NK-92 (cell line): ENCODE results near the gene CLDN22.

Experiments
- DNase-seq: peaks from one replicate; lab custom pipeline; 2025; ENCODE audit not compliant: unreplicated experiment; lab: John Stamatoyannopoulos, UW

CLDN22 gene

DNA sequence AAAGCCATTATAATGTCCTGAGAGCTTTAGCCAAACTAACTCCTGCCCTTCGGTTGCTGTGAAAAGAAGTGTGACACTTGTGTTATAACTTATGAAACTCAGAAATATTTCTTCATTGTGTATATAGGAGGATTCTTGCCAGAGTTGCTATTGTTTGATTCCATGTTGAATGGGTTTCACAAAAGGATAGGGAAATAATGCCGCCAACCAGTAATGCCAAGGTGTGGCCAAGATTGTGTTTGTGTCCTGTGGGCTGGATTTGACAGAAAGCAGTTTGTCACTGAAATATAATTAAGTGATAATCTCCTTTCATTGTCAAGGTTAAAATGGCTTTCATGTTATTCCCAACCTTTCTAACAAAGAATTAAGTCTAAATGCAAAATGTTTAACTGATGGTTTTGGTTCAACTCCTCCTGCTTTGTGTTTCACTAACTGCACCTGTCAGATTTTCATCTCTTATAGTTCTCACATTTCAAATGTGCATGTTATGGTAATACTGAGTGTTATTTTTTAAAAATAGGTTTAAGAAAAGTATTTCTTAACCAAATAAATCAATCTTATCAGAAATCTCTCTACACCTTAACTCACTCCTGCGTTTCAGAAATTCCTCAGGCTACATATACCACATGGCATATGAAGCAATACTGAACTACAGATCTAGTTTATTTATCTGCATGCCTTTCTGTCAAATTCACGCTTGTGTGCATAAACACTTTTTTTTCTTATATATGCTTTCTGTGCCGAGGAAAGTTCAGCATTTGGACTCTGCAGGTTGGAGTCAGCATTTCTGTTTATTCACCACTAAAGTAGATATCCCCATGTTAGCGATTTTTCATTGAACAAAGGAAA lies at the start of gene CLDN22:
TSS of gene CLDN22 (minus strand) at position 66 of the 849 bp plus-strand sequence. CDS start at position 8, 58 bp downstream.
- no peak for DNase-seq

DNA sequence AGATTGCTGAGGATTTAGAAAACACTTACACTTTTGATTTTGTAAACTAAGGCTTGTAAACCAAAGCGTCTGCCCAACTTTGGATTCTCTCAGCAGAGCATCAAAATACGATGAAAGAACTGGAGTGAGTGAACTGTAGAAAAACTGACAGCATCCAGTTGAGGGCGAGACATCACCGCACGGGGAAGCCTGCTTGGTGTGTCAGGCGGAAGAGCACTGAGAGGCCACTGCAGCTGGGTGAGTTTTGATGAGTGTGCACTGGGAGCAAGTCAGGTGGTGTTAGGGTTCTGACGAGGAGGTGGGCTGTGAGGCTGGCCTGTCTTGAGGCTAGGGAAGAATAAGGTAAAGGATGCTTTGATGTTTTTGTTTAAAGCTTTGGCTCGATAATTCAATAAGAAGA lies 49.0 kb upstream of the CLDN22 start:
- no peak for DNase-seq

DNA sequence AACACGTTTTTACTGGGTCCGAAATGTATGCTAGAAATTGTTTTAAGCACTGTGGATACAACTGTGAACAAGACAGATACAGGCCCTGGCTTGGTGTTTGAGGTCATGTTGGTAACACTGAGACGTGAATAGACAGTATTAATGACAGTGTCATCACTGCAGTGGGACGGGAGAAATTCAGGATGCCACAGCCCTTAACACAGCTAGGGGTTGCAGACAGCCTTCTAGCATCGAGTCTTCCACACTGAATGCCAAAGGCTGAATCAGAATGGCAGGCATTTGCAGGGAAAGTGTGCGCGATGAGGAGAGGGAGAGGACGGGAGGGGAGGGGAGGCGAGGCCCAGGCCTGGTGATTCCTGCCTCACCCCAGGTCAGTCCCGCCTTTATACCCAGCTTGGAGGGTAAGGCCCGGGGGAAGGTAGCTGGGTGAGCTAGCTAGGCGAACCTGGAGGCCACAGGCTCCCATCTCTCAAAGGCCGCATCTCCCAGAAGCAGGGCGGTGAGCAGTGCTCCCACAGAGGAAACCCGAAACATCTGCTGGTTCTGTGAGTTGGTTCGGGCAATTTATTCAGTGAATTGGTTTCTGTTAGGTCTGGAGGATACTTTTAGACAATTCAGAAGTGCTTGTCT lies 46.2 kb upstream of the CLDN22 start:
- no peak for DNase-seq

- DNase-seq, result no peak
Measured at GRCh38 chr4:183364025-183364424, 43.9 kb upstream of the CLDN22 start.

DNA sequence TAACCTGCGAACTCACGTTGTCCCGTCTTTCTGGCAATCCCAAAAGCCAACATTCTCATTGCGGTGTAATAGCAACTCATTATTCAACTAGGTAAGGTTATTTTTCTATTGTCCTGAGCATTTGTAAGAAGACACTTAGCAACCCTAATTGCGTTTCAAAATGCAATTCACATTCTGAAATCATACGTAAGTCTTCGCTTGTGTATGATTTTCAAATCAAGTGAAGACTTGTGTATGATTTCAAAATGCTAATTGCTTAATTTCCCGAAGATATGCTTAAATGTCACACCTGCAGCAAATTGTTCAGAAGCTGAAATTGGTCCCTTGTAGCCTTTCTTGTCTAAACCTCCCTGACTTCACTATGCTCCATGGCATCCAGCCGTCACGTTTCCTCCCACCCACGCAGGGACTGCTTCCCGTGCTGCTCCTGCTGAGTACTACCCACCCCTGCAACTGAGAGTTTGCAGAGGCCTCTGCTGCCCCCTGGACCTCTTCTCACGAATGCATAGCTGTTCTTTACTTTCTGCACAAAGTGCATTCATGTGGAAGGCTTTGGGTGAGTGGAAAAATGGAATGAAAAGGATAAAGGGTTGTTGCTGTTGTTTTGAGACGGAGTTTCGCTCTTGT lies 43.0 kb upstream of the CLDN22 start:
- DNase-seq, result no peak

GRCh38 chr4:183362036-183362435 lies 42.0 kb upstream of the CLDN22 start:
- no peak for DNase-seq

GRCh38 chr4:183360161-183360919 lies 40.3 kb upstream of the CLDN22 start:
- DNase-seq, result no peak

DNA sequence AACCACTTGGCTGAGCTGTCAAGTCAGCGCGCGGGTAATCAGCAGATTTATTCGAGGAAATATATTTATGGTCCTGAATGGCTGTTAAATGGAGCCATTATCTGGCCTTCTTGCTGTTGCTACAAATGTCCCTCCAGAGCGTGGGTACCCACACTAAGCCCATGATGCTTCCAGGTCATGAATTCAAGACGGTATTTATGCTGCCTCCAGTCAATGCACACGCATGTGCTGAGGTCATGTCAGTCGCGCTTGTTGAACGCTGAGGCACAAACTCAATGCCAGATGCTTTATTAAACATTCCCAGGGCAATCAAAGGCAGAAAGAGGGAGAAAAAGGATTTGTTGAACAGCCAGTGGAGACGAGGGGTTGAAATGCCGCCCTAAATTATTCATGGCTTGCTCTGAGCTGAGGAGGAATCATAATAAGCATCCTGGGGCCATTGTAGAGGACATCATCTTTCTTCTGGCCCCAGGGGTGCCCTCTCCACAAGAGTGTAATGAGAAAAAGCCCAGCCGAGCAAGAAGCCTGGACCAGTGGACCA lies 38.2 kb upstream of the CLDN22 start:
- no peak for DNase-seq

- DNase-seq, result no peak
Measured at GRCh38 chr4:183356931-183357675, 37.0 kb upstream of the CLDN22 start.

GRCh38 chr4:183356173-183356830 lies 36.2 kb upstream of the CLDN22 start:
- DNase-seq, result no peak

DNA sequence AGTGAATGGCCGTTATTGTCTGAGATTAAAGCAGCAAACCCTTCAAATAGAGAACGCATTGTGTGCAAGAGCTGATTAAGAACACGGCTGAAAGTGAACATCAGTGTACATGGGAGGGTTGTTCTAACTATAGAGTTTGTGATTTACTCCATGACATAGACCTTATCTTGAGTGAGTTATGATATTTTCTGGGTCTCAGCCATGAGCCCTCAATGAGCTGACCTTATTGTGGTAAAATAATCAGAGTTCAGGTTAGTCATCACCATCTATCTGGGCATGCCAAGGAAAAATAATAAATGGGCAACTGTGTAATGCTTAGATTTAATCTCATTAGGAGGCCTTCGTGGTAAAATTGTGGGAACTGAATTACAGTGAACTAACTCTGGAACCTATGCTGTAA lies 35.3 kb upstream of the CLDN22 start:
- DNase-seq, result no peak

GRCh38 chr4:183354219-183354618 lies 34.1 kb upstream of the CLDN22 start:
- DNase-seq, result no peak

DNA sequence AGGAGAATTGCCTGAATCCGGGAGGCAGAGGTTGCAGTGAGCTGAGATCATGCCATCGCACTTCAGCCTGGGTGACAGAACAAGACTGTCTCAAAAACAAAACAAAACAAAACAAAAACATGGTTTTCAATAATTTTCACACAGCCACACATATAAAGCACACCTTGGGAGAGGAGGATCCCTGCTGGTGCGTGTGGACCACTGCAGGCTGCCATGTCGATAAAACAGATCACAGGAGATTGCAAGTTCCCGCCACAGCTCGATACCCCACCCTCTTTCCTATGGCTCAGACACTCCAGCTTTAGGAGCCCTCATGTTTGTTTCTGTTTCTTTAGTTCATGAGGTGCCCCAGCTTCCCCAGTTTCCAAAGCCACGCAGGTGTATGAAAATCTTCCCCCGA lies 33.5 kb upstream of the CLDN22 start:
- no peak for DNase-seq

GRCh38 chr4:183352546-183352945 lies 32.5 kb upstream of the CLDN22 start:
- no peak for DNase-seq

- no peak for DNase-seq
Measured at GRCh38 chr4:183350317-183351071, 30.4 kb upstream of the CLDN22 start.

DNA sequence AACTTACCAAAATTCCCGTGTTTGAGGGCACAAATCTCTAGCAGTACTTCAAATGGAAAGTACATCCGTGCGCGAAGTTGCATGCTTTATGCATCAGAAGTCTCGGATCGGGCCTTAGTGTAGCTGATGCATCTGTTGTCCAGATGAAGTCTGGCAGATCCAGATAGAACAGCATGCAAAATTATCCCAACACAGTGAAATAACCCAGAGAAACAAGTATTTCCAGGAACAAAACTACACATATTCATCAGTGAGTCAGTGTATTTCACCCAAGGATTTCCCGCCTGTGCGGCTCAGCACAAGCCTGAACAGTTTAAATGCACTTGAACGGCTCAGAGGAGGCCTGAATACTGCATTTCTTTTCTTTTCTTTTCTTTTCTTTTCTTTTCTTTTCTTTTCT lies 29.6 kb upstream of the CLDN22 start:
- DNase-seq, result no peak

GRCh38 chr4:183348706-183349659 lies 28.9 kb upstream of the CLDN22 start:
- no peak for DNase-seq

DNA sequence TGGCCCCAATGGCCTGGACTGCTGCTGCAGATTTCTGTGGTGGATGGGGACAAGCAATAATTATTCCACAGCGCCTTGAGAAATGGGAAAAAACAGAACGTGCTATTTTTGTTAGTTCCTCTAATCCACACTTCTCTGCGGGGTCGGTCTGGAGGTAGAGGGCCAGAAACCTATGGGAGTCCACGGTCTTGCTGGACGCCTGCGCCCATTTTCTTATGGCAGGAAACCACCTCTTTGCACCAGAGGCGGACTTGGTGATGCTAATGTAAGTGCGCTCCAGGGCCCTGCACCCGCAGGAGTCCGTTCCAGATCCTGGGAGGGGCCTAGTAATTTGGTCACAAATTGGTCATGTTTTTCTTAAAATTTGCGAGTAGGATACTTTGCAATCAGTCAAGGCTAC lies 28.1 kb upstream of the CLDN22 start:
- no peak for DNase-seq
